HS-5 (cell line): ENCODE data around the gene DCAF17.
"Not testable (repeated sequence)": the region's sequence is repeated elsewhere in the genome, so short reads cannot be mapped to it uniquely, and the experiment has no call there.

ENCODE experiments used
- DNase-seq: peaks from one replicate; pipeline ENCODE4 v3.0.0-alpha.2; 2012; ENCODE audit warnings: low read depth

Gene DCAF17

GRCh38 chr2:171513719-171514160 lies 79.7 kb downstream of the DCAF17 start:
- DNase-seq: no peak

- DNase-seq: no peak
Observed at GRCh38 chr2:171514908-171515582, 81.0 kb downstream of the DCAF17 start.

- DNase-seq: peak; percentile 64
Observed at GRCh38 chr2:171515672-171516298, 81.8 kb downstream of the DCAF17 start.

GRCh38 chr2:171516793-171517192 lies 82.8 kb downstream of the DCAF17 start:
- DNase-seq: no peak

- no peak for DNase-seq
Observed at GRCh38 chr2:171520471-171520870, 86.4 kb downstream of the DCAF17 start.

- no peak for DNase-seq
Observed at GRCh38 chr2:171521361-171522051, 87.5 kb downstream of the DCAF17 start.

GRCh38 chr2:171522052-171522787 lies 88.2 kb downstream of the DCAF17 start, which contains the start of gene CYBRD1:
TSS of gene CYBRD1 (plus strand) at chr2:171522474. CDS start at chr2:171522546, 72 bp downstream.
- DNase-seq: peak; percentile 57

- no peak for DNase-seq
Observed at GRCh38 chr2:171522788-171523087, 88.7 kb downstream of the DCAF17 start.

GRCh38 chr2:171523088-171524017 lies 89.3 kb downstream of the DCAF17 start:
- DNase-seq: no peak

- no peak for DNase-seq
Observed at GRCh38 chr2:171524018-171524401, 90.0 kb downstream of the DCAF17 start.

- DNase-seq: no peak
Observed at GRCh38 chr2:171529914-171530313, 95.9 kb downstream of the DCAF17 start.

GRCh38 chr2:171530378-171530777 lies 96.4 kb downstream of the DCAF17 start:
- no peak for DNase-seq

GRCh38 chr2:171530859-171531258 lies 96.8 kb downstream of the DCAF17 start:
- DNase-seq: not testable (repeated sequence)

- DNase-seq: no peak
Observed at GRCh38 chr2:171531291-171531690, 97.3 kb downstream of the DCAF17 start.

- DNase-seq: no peak
Observed at GRCh38 chr2:171531836-171532450, 97.9 kb downstream of the DCAF17 start.

- DNase-seq: no peak
Observed at GRCh38 chr2:171533331-171533730, 99.3 kb downstream of the DCAF17 start.
